Ovary (tissue), 3 donors: Measurements from ENCODE around the gene IQGAP2.

ENCODE experiments used
- CTCF ChIP-seq, 3 donors: fragments of 450-650 bp in 2 of 3; fragments of 200-600 bp in 1 of 3; IDR thresholded peaks; one replicate each; pipeline versions ENCODE4 v1.5.1 to v1.8.0; 2016 to 2022; ENCODE audit warnings: antibody characterized with exemption in 3 of 3, mild to moderate bottlenecking in 1 of 3
- EP300 ChIP-seq: sonication (generic); formaldehyde crosslinking; IDR thresholded peaks from one replicate; pipeline ENCODE4 v1.6.1; 2017; ENCODE audit warnings: antibody characterized with exemption
- POLR2A ChIP-seq: fragments of 450-650 bp; IDR thresholded peaks from one replicate; pipeline ENCODE4 v1.6.1; 2017; ENCODE audit warnings: antibody characterized with exemption, mild to moderate bottlenecking, moderate library complexity
- donor health status: DM: no; HTN: no; CAD: no.

- TF ChIP-seq CTCF (IDR thresholded peaks at IDR 0.05) (no peak), POLR2A (no peak), EP300 (no peak)
Measured at GRCh38 chr5:76677849-76678472, 274.9 kb downstream of the IQGAP2 start.
